ENCODE results near the gene RBBP8NL.

RBBP8NL gene

DNA sequence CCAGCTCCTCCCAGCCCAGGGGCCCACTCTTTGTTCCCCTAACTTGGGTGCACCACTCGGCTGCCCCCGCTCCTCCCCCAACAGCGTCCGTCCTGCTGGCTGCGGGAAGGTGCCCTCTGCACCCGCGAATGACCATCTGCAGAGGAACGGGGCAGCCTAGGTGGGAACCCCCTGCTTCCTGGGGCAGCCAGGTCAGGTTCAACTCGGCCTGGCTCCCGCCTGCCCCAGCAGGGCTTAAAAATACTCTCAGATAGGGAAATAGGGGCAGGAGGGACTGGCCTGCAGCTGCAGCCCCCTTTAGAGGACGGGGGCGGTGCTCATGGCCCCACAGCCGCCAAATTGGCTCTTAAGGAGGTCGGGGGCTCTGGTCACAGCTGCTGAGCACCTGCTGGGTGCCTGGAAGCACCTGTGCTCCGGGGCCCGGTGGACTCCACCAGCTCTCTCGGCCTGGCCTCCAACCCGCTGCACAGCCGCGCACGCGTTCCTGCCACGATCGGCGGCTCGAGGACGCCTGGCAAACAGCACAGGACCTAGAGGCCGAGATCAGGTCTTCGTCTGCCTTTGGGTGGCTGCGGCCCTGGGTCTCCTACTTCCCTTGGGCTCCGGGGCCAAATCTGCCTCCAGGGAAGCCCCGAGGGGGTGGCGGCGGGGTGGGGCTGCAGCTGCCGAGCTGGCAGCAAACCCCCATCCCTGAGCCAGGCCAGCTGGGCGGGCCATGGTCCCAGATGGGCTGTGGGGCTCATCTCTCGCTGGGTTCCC, 59.5 kb downstream of the RBBP8NL start:
- Mint-ChIP-seq H3K36me3 (ENCODE audit: low read depth) (no peaks in the 10 kb centered on the region), H3K9me3 (no peaks in the 10 kb centered on the region), H3K27me3 (peaks cover 47% of the 10 kb centered on the region), H3K4me1 (ENCODE audit: low read depth) (peaks cover 14% of the 10 kb centered on the region), H3K27ac (no peak overlapping the region), H3K4me3 (peak overlapping the region; percentile 38)
- peak; percentile 62 for DNase-seq

- Mint-ChIP-seq H3K9me3 (no peaks in the 10 kb centered on the region), H3K4me1 (ENCODE audit: low read depth) (peaks cover 14% of the 10 kb centered on the region), H3K27ac (no peak within 1 kb of the TSS), H3K4me3 (peak within 1 kb of the TSS; percentile 38), H3K27me3 (peaks cover 48% of the 10 kb centered on the region), H3K36me3 (ENCODE audit: low read depth) (no peaks in the 10 kb centered on the region)
- peak; percentile 50 for DNase-seq
Measured at GRCh38 chr20:62367136-62367632, 60.2 kb downstream of the RBBP8NL start, which contains the start of gene LAMA5. Gene LAMA5, minus strand, starts transcription at chr20:62367312. Its CDS starts 67 bp downstream, at chr20:62367245.

GRCh38 chr20:62366370-62367135, 60.8 kb downstream of the RBBP8NL start:
- Mint-ChIP-seq H3K4me3 (no peak overlapping the region), H3K36me3 (ENCODE audit: low read depth) (no peaks in the 10 kb centered on the region)

DNA sequence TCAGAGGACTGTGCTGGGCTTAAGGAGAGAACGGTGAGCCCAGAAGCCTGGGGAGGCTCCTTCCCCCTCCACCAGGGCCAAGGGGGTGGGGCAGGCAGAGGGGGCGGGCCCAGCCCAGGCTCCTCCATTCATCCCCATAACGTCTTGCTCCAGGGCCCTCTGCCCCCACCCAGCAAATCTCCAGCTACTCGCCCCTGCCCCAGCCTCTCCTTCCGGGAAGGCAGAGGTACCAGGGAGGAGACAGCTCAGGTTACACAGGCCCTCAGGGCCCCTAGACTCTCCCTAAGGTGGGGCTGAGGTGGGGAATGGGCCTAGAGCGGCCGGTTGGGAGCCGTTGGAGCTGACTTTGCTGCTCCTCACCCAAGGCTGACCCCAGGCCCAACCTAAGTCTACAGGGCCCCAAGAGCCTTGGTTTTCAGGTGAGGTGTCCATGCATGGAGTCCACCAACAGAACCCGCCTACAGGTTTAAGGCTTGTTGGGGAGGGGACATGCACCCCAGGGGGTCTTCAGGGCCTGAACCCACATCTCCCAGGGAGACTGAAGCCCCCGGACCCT, 61.4 kb downstream of the RBBP8NL start:
- no peak for DNase-seq
- Mint-ChIP-seq H3K27ac (no peak overlapping the region), H3K9me3 (no peaks in the 10 kb centered on the region), H3K27me3 (peaks cover 52% of the 10 kb centered on the region), H3K36me3 (ENCODE audit: low read depth) (no peaks in the 10 kb centered on the region), H3K4me1 (ENCODE audit: low read depth) (peaks cover 14% of the 10 kb centered on the region), H3K4me3 (no peak overlapping the region)

More at GRCh38 chr20:62366370-62367135, 60.8 kb downstream of the RBBP8NL start:
- Mint-ChIP-seq H3K27me3 (peaks cover 52% of the 10 kb centered on the region), H3K9me3 (no peaks in the 10 kb centered on the region), H3K4me1 (ENCODE audit: low read depth) (peaks cover 14% of the 10 kb centered on the region), H3K27ac (no peak overlapping the region)
- no peak for DNase-seq

DNA sequence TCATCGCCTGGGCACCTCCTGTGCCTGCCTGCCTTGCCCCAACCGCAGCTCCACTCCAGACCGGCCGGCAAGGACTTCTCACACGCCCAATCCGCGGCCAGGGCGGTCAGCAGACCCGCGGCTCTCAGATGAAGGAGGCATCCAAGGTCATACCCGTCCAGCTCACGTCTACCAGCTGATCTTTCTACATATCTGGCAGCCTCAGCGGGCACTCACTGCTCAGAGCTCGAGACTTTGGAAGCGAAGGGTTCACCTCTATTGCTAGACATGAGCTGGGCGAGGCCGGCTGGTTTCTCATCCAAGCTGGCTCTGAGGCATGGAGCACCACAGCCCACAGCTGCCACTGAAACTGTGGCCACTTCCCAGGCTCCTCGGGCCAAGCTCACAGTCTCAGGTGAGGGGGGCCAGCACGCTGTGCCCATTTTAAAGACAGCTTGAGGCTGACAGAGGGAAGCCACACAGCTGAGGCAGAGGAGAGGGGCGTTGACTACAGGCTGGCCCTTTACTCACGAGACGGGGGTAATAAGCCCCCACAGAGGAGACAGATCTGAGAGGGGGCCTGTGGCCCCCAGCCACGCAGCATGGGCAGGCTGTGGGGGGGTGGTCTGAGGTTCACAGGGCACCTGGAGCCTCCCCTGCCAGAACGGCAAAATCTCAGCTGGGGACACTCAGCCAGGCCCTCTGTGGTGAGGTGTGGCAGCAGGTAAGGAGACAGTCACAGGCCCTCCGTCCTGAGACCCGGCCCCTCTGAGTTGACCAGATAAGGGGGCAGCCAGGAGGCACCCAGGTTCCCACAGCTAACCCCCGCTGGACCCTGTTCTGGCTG, 62.2 kb downstream of the RBBP8NL start:
- Mint-ChIP-seq H3K9me3 (no peaks in the 10 kb centered on the region), H3K4me1 (ENCODE audit: low read depth) (peaks cover 14% of the 10 kb centered on the region), H3K4me3 (peak overlapping the region; percentile 35), H3K36me3 (ENCODE audit: low read depth) (no peaks in the 10 kb centered on the region), H3K27ac (no peak overlapping the region), H3K27me3 (peaks cover 52% of the 10 kb centered on the region)
- DNase-seq: no peak

DNA sequence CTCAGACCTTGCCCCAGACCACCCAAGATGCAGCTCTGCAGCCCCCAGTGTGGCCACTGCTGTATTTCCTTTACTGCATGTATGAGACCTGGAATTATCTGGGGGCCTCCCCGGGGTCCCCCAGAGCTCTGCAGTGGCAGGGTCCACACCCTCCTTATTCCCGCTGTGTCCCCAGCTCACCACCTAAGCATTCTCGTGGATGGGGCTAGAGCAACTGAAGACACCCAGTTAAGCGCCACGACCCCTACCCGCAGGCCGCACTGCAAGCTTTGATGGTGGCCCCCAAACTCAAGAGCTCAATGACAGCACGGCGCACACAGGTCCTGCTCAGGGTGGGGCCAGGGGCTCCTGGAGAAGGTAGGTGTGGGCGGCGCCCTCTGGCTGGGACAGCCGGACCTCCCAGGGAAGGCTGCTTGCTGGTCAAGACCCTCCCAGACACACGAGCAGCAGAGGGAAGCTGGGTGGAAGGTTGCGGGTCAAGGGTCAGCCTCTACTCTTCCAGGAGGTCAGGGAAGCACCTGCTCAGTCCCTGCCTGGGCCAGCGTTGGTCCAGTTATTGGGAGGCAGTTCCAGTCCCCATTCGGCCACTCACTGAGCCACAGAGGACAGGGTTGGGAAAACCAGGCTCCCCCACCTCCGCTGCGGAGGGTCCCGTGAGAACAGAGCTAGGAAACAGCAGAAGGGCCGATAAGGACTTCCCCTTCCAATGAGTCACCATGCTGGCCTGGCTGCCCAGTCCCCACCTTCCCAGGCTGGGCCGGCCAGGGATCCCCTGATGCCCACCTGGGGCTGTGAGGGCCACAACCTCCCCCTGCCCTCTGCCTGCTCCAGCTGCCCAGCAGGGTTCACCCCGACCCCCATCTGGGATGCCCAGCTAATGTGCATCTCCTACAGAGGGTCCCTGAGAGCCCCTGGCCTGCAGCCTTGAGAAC, 63.2 kb downstream of the RBBP8NL start:
- Mint-ChIP-seq H3K4me1 (ENCODE audit: low read depth) (peaks cover 9% of the 10 kb centered on the region), H3K9me3 (no peaks in the 10 kb centered on the region), H3K27ac (no peak overlapping the region), H3K4me3 (no peak overlapping the region), H3K27me3 (peaks cover 48% of the 10 kb centered on the region), H3K36me3 (ENCODE audit: low read depth) (no peaks in the 10 kb centered on the region)
- DNase-seq: no peak

- no peak for DNase-seq
- Mint-ChIP-seq H3K4me3 (no peak overlapping the region), H3K4me1 (ENCODE audit: low read depth) (peaks cover 4% of the 10 kb centered on the region), H3K9me3 (no peaks in the 10 kb centered on the region), H3K27ac (no peak overlapping the region), H3K36me3 (ENCODE audit: low read depth) (no peaks in the 10 kb centered on the region), H3K27me3 (peaks cover 39% of the 10 kb centered on the region)
Measured at GRCh38 chr20:62362991-62363919, 64.1 kb downstream of the RBBP8NL start.

- Mint-ChIP-seq H3K27ac (no peak overlapping the region), H3K4me1 (ENCODE audit: low read depth) (peaks cover under 1% of the 10 kb centered on the region), H3K27me3 (peaks cover 33% of the 10 kb centered on the region), H3K9me3 (no peaks in the 10 kb centered on the region), H3K36me3 (ENCODE audit: low read depth) (no peaks in the 10 kb centered on the region), H3K4me3 (no peak overlapping the region)
- DNase-seq: no peak
Measured at GRCh38 chr20:62362590-62362940, 64.8 kb downstream of the RBBP8NL start.

GRCh38 chr20:62361799-62362589, 65.3 kb downstream of the RBBP8NL start:
- H3K27me3 Mint-ChIP-seq: peaks cover 32% of the 10 kb centered on the region
- no peaks in the 10 kb centered on the region for H3K36me3 Mint-ChIP-seq (ENCODE audit: low read depth)
- H3K27ac Mint-ChIP-seq: no peak overlapping the region
- no peaks in the 10 kb centered on the region for H3K9me3 Mint-ChIP-seq
- no peak for DNase-seq
- no peak overlapping the region for H3K4me3 Mint-ChIP-seq
- H3K4me1 Mint-ChIP-seq (ENCODE audit: low read depth): no peaks in the 10 kb centered on the region

DNA sequence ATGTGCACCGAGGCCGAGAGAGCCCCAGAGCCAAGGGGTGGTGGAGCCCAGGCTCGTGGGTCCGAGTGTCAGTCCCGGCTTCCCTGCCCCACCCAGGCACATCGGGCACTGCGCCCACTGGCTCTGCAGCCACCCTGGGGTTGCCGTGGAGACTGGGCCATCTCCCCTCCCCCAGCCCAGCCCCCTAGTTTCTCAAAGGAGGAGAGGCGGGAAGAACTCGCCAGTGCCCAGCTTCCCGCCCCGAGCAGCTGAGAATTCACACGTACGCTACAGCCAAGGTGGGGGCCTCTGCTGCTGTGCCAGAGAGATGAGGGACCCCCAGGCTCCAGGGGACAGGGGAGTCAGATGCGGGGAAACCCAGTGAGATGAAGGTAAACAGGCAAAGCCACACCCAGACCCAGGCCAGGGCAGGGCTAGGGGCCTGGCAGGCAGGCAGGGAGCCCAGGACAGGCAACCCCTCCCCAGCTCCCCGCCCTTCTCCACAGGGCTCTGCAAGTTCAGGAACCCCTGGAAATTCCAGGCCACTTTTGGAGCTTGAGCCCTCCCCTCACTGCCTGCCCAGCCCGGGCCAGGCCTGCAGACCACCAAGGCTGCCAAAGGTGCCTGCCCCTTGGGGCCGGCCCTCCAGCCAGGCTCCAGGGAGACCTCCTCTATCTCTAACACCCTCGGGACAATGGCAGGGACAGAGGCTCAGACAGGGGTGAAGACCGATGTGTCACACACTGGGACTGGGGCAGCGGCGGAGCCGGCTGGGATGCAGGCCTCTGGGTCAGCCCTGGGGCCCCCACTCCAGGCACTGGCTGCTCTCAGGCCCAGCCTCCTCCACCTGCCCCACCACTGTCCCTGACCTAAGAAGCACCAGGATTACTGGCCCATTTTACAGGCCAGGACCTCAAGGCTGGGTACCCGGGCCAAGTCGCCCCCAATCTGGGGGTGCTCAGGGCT, 66.2 kb downstream of the RBBP8NL start:
- no peak for DNase-seq
- no peak overlapping the region for H3K27ac Mint-ChIP-seq
- peaks cover 33% of the 10 kb centered on the region for H3K27me3 Mint-ChIP-seq
- no peaks in the 10 kb centered on the region for H3K4me1 Mint-ChIP-seq (ENCODE audit: low read depth)
- no peaks in the 10 kb centered on the region for H3K9me3 Mint-ChIP-seq
- no peak overlapping the region for H3K4me3 Mint-ChIP-seq
- H3K36me3 Mint-ChIP-seq (ENCODE audit: low read depth): no peaks in the 10 kb centered on the region

Measured in activated T-cell treated with anti-CD3 and anti-CD28 coated beads, Interleukin-2, amount 50 U/mL, for 24 hours (primary cell).